DMS 273 (cell line): ENCODE measurements around the gene C13orf46.

Experiments used
- DNase-seq: peaks from one replicate; lab custom pipeline; 2025; ENCODE audit not compliant: unreplicated experiment; lab: John Stamatoyannopoulos, UW

Gene C13orf46

DNA sequence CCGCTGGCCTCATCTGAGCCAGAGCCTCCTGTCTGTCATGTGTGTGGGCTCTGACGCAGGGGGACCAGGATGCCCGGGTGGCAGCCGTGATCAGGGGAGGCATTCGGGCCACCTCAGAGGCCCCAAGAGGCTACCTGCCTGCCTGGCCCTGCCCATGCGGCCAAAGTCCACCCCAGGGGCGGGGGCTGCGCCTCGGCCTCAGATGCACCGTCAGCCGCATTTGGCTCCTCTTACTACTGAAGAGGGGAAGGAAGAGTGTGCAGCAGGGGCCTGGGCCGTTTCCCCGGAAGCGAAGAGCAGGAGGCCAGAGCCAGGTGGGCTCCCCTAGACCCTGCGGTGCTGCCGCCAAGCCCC, 34.0 kb downstream of the C13orf46 start:
- no peak for DNase-seq

DNA sequence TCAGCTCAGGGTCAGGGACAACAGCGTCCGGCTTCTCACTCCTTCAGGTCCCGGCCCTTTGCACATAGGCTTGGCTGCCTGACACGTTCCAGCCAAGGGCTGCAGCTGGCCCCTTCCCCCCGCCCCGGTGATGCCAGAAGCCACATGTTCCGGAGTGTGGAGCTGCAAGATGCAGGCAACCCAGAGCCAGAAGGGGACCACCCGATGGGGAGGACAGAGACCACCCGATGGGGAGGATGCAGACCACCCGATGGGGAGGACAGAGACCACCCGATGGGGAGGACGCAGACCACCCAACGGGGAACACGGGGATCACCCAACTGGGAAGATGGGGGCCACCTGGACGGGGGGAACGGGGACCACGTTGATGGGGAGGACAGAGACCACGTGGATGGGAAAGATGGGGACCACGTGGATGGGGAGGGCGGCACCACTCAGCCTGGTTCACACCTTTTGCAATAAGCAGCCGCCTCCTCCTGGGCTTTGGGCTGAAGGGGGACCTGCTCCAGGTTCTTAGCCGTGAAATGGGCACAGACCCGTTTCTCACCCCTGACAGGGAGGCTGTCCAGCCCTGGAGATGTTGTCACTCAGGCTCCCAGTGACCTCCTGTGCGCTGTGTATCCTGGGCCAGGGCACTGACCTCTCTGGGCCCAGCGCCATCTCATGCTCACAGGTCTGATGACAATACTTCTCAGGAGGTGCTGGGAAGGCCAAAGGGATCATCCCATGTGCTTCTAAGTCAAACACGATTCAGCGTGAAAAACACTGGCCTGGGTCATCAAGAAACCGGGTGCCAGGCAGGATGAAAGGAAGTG, 34.5 kb downstream of the C13orf46 start:
- DNase-seq = peak; percentile 47

DNA sequence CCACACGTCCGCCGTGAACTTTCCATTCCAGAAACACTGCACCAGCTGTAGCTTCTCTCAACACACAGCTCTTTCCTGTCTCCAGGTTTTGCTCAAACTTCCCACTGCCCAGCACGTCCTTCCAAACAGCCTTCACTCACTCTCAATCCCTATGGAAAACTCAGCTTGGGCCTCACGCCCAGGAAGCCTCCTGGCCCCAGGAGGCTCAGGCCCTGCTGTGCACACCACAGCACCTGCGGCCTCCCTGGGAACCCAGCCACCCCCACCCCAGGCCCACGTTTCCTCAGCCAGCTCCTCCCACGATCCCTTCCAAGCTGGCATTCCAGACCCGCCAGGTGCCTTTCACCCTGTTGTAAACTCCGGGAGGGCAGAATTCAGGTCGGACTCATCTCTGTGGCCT, 35.2 kb downstream of the C13orf46 start:
- DNase-seq = peak; percentile 47

GRCh38 chr13:113938246-113938645, 35.6 kb downstream of the C13orf46 start:
- DNase-seq = peak; percentile 18

- no peak for DNase-seq
Observed at GRCh38 chr13:113937527-113938180, 36.2 kb downstream of the C13orf46 start.

- DNase-seq = no peak
Observed at GRCh38 chr13:113937073-113937472, 36.8 kb downstream of the C13orf46 start.

DNA sequence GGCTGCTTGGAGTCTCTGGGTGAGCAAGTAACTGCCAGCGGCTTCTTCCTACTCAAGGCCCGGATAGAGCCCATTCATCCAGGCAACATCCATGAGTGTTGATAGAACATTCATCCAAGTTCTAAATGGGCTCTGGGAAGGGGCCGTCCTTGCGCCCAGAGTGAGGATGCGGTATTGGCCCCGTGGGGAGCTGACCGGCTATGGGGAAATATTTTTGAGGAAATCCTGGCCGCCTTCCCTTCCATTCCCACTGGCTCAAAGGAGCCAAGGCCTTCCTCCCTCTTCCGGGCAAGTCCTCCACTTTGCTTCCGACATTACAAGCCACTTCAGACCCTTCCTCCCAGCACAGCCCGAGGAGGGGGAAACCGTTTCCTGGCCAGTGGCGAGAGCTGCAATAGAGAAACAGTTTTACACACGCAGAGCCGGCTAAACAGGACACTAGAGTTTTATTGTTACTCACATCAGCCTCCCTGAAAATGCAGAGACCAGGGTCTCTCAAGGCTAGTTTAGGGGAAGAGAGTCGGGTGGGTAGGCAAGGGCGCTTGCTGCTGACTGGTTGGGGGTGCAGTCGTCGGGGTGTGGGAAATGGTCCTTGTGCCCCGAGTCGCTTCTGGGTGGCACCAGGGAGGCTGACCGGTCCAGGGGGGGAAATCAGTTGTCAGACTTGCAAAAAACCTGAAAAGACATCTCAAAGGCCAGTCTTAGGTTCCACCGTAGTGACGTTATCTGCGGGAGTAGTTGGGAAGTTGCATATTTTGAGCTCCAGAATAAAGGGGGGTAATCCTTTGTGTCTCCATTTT, 37.5 kb downstream of the C13orf46 start:
- DNase-seq = no peak

- DNase-seq = no peak
Observed at GRCh38 chr13:113935001-113935844, 38.7 kb downstream of the C13orf46 start.

GRCh38 chr13:113934576-113934975, 39.3 kb downstream of the C13orf46 start:
- DNase-seq = no peak

- no peak for DNase-seq
Observed at GRCh38 chr13:113933901-113934300, 40.0 kb downstream of the C13orf46 start.

GRCh38 chr13:113931841-113932459, 41.9 kb downstream of the C13orf46 start:
- no peak for DNase-seq

- DNase-seq = no peak
Observed at GRCh38 chr13:113930671-113931637, 42.9 kb downstream of the C13orf46 start.

DNA sequence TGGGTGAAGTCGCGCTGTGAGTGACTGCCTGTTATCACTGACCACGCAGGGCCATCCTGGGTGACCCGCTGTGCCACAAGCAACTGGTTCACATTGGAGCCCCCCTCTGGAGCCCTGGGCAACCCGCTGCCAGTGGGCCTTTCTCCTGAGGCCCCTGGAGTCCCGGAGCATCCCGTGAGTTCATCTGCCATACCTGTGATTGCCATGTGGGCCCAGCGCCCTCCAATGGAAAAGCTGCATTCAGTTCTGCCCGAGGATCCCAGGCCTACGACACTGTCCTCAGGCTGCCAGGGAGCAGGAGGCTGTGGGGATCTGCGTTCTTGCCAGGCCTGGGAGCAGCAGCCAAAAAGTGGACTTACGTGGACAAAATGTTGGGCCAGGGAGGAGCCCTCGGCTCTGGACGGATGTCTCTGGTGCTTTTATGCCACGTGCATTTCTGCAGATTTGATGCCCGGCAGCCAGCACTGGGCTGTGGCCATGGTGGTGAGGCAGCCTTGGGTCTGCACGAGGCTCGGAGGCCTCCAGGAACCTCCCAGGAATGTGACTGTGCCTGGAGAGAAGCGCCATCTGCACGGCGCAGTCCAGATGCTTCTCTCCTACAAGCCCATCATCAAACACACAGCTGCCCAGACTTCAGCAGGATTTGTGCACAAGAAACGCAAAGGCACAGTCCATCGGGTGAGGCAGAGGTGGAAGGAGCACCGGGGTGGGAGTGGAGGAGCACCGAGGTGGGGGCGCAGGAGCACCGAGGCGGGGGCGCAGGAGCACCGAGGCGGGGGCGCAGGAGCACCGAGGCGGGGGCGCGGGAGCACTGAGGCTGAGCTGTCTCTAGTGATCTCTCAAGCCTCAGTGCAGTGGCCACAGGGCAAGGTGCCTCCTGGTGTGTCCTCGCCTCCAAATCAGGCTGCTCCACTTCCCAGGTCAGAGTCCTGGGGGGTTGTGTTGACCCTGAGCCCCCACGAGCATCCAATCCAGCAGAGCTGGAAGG, 44.0 kb downstream of the C13orf46 start:
- DNase-seq = no peak

DNA sequence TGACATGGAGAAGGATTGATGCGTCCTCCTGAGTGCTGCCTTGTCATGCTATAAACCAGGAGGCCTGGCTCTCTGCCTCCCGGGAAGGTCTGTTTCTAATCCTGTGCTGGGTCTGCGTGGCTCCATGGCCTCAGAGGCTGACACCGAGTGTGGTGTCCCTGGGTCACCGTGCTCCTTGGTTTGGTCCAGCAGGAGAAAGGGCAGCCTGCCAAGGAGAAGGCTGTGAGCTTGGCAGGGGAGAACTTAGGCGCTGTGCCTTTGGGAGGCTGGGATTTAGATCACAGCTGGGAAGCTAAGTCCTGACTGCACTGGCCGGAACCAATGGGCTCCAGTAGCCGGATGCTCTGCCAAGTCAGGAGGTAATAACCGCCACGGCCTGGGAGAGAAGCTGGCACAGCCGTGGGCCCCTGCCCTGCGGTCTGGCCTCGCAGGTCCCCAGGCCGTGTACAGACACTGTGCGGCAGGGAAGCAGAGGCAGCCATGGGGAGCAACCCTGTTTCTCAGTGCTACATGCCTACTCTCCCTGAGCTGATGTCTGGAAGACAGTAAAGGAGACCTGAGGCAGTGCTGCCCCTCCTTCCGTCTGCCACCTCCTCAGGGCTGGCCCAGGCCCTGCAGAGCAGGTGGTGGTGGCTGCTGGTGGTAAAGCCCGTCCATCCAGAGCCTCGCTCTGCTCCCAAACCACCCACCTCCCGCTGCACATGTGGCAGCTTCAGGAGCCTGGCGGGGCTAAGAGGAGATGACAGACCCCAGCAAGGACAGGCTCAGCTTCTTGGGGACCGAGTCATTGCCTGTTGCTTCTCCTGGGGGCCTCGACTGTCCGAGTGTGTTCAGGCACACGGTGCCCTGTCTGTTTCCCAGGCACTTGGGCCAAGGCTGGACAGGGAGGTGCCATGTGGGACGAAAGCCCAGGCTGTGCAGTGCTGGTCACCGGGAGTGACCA, 44.9 kb downstream of the C13orf46 start:
- peak; percentile 20 for DNase-seq

GRCh38 chr13:113927661-113928581, 46.0 kb downstream of the C13orf46 start:
- no peak for DNase-seq
